Esophagus muscularis mucosa (tissue), 4 donors: ENCODE results near the gene MGLL. TPM values are rescaled to one million over a fixed set of nuclear protein-coding genes. Genes with fewer than 3 reads are reported as not detected.
A peak's percentile ranks its signal among the peaks of the same experiment; 100 is the strongest.

Source experiments
- DNase-seq: peaks from one replicate; pipeline ENCODE4 v3.0.0-alpha.2; 2017; ENCODE audit errors: extremely low spot score
- H3K27ac ChIP-seq, 4 donors: fragments of 200-600 bp; sonication (generic); replicated peaks in 1 of 4; 1 replicate in 3 of 4; 2 replicates in 1 of 4; pipeline ENCODE4 v1.5.1; 2016 to 2019; ENCODE audit warnings: mild to moderate bottlenecking in 1 of 4
- H3K27me3 ChIP-seq, 4 donors: fragments of 200-600 bp; sonication (generic); one replicate each; pipeline versions ENCODE4 v1.5.1 to v1.6.0; 2016 to 2019
- H3K36me3 ChIP-seq, 4 donors: fragments of 200-600 bp; sonication (generic); one replicate each; pipeline ENCODE4 v1.5.1; 2016 to 2019
- H3K4me1 ChIP-seq, 4 donors: fragments of 200-600 bp; sonication (generic); one replicate each; pipeline ENCODE4 v1.5.1; 2016 to 2019
- H3K4me3 ChIP-seq, 4 donors: fragments of 200-600 bp; sonication (generic); 1 replicate in 2 of 4; 2 replicates in 2 of 4; pipeline ENCODE4 v1.5.1; 2016 to 2019; ENCODE audit warnings: mild to moderate bottlenecking in 4 of 4, moderate library complexity in 1 of 4
- H3K9me3 ChIP-seq, 4 donors: fragments of 200-600 bp; sonication (generic); 1 replicate in 3 of 4; 2 replicates in 1 of 4; pipeline ENCODE4 v1.5.1; 2016 to 2019
- EP300 ChIP-seq: sonication (generic); formaldehyde crosslinking; IDR thresholded peaks from one replicate; pipeline ENCODE4 v1.6.1; 2017; ENCODE audit warnings: antibody characterized with exemption
- POLR2A ChIP-seq: fragments of 450-650 bp; IDR thresholded peaks from one replicate; pipeline ENCODE4 v1.6.1; 2017; ENCODE audit warnings: antibody characterized with exemption, moderate library complexity, mild to moderate bottlenecking, low read depth
- POLR2AphosphoS5 ChIP-seq, 2 donors: sonication (generic); formaldehyde crosslinking; IDR thresholded peaks; one replicate each; pipeline ENCODE4 v1.6.1; 2017; ENCODE audit warnings: antibody characterized with exemption in 2 of 2
- WGBS: methylation state at CpG from one replicate; pipeline ENCODE4 v1.1.5; 2018; 5-methylcytosine and 5-hydroxymethylcytosine counted together
- intact Hi-C: fragments of 100-400 bp; cut with DNase I; formaldehyde crosslinking; loops from one replicate; pipeline ENCODE4 v1.15.1; 2023
- total RNA-seq, 4 donors: library from RNA; depleted of rRNA; stranded (reverse); fragments of >200 nt; gene quantifications; one replicate each; pipeline versions ENCODE4 v1.1.0 to v1.2.1, GENCODE V29; 2016
- TF ChIP-seq, protein P1 (sequence below), 3 experiments: fragments of 200-600 bp in 2 of 3; fragments of 450-650 bp in 1 of 3; sonication (generic) in 2 of 3; IDR thresholded peaks; one replicate each; pipeline ENCODE4 v1.5.1; 2017 to 2019; ENCODE audit warnings: antibody characterized with exemption in 3 of 3, mild to moderate bottlenecking in 2 of 3, moderate library complexity in 1 of 3

Gene MGLL
- total RNA-seq, 4 donors from 2014 or later: 56.5 to 155 (median 80.7) TPM

DNA sequence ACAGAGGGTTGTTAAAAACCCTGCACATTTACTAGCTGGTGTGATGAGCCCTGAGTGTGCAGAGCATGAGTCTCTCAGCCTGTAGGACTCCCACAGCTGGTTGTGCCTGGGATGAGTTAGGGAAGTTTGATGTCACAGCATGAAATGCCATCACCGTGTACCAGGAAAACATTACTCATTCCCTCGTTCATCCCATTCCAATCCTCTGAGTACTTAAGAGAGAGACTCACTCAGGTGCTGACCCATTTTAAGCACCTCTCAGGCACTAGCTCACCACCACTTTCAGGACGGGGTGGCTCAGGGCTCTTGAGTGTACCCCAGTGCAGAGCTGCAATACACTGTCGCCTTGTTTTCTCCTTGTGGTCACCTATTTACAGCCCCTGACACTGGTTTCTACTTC, 18.7 kb downstream of the MGLL start:
- Histone ChIP-seq H3K27ac (peak overlapping the region in 2 of 4 donors; percentile 5 to 33), H3K9me3 (no peaks in the 10 kb centered on the region), H3K27me3 (no peaks in the 10 kb centered on the region), H3K4me3 (no peak overlapping the region), H3K36me3 (peaks cover 0 to 54% (median 7%) of the 10 kb centered on the region in 4 donors), H3K4me1 (peaks cover 23 to 50% (median 45%) of the 10 kb centered on the region in 4 donors)
- no peak for DNase-seq
- intact Hi-C loops: no loop called here
- TF ChIP-seq POLR2AphosphoS5 (IDR thresholded peaks at IDR 0.05): peak in 1 of 2 donors; percentile 76
- TF ChIP-seq, protein P1, sequence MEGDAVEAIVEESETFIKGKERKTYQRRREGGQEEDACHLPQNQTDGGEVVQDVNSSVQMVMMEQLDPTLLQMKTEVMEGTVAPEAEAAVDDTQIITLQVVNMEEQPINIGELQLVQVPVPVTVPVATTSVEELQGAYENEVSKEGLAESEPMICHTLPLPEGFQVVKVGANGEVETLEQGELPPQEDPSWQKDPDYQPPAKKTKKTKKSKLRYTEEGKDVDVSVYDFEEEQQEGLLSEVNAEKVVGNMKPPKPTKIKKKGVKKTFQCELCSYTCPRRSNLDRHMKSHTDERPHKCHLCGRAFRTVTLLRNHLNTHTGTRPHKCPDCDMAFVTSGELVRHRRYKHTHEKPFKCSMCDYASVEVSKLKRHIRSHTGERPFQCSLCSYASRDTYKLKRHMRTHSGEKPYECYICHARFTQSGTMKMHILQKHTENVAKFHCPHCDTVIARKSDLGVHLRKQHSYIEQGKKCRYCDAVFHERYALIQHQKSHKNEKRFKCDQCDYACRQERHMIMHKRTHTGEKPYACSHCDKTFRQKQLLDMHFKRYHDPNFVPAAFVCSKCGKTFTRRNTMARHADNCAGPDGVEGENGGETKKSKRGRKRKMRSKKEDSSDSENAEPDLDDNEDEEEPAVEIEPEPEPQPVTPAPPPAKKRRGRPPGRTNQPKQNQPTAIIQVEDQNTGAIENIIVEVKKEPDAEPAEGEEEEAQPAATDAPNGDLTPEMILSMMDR (IDR thresholded peaks at IDR 0.05): no peak
- 50% methylated on average over 4 of the region's 4 CpGs for WGBS

DNA sequence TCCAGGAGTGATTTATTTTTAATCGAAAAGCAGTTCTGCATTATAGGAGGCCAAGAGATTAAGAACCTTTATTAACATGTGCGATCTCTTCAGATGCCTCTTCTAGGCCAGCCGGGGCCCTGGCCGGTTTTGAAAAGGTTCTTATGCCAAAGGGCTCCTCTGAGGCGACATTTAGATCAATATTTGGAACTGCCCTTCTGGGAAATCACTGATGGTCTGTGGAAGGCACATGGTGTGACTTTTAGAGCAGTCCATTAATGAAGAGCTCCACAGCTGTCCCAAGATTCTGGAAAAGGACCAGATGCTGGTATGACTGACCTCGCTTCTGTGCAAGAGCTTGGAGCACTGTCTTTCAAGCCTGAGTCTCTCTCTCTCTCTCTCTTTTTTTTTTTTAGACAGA, 19.7 kb downstream of the MGLL start:
- H3K27me3 ChIP-seq: no peaks in the 10 kb centered on the region
- intact Hi-C loops: no loop called here
- peaks cover 23 to 59% (median 45%) of the 10 kb centered on the region in 4 donors for H3K4me1 ChIP-seq
- peaks cover 0 to 51% (median 2%) of the 10 kb centered on the region in 4 donors for H3K36me3 ChIP-seq
- no peak for DNase-seq
- no peak overlapping the region for H3K4me3 ChIP-seq
- H3K27ac ChIP-seq: peak overlapping the region in 1 of 4 donors; percentile 7
- TF ChIP-seq EP300: no peak
- TF ChIP-seq POLR2AphosphoS5 (IDR thresholded peaks at IDR 0.05): no peak
- no peak for TF ChIP-seq POLR2A
- TF ChIP-seq, protein P1 (IDR thresholded peaks at IDR 0.05): no peak
- no peaks in the 10 kb centered on the region for H3K9me3 ChIP-seq
- 95% methylated on average over 6 of the region's 6 CpGs for WGBS

DNA sequence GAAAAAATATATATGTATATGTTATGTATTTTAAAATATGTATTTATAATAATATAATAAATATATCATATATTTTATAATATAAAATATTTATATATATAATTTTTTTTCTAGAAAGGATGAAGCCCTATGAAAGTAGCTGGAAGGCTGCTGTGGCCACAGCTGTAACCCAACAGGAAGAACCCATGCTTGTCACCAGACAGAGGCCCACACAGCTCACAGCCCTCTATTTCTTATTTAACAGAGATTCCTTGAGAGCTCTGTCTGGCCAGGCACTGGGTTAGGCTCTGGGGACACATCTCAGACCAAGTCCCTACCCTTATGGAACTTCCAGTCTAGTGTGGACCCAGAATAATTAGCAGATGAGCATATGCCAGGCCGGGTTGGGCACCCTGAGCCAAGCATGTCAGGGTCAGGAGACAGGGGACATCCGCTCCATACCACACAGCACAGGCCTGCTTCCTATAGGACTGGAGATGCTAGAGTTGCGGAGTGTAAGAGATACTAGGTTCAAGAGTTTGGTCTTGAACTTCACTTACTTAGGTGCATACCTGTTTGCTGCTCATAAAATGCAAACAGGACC, 20.5 kb downstream of the MGLL start:
- Histone ChIP-seq H3K4me1 (peaks cover 23 to 67% (median 50%) of the 10 kb centered on the region in 4 donors), H3K27ac (no peak overlapping the region), H3K9me3 (no peaks in the 10 kb centered on the region), H3K4me3 (no peak overlapping the region), H3K27me3 (no peaks in the 10 kb centered on the region), H3K36me3 (peaks cover 0 to 57% (median 2%) of the 10 kb centered on the region in 4 donors)
- DNase-seq: no peak
- TF ChIP-seq EP300 (no peak), POLR2A (no peak), POLR2AphosphoS5 (IDR thresholded peaks at IDR 0.05) (no peak)
- TF ChIP-seq, protein P1 (IDR thresholded peaks at IDR 0.05): no peak
- intact Hi-C loops: no loop called here
- WGBS: 100% methylated on average over 2 of the region's 3 CpGs

DNA sequence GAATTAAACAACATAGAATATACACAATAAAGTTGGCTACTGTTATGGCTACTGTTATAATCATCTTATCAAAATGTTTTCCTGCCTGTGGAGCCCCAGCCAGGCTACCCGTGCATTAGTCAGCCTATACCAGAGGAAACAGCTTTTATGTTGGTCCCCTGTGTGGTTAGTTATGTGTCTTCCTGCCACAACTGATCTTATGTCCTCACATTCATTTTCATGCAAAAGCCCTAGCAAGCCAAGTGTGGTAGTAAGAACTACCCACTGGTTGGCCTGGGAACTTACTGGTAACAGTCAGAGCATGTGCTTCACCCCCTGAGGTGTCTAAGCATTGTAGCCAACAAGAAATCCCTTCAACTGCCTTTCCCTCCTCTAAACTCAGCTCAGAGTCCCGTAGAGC, 21.8 kb downstream of the MGLL start:
- Histone ChIP-seq H3K4me3 (no peak overlapping the region), H3K36me3 (peaks cover 0 to 55% (median 0%) of the 10 kb centered on the region in 4 donors), H3K9me3 (no peaks in the 10 kb centered on the region), H3K27me3 (no peaks in the 10 kb centered on the region), H3K4me1 (peaks cover 23 to 78% (median 60%) of the 10 kb centered on the region in 4 donors), H3K27ac (peak overlapping the region in 2 of 4 donors; percentile 15 to 34)
- DNase-seq: no peak
- intact Hi-C loops: no loop called here
- TF ChIP-seq POLR2AphosphoS5 (IDR thresholded peaks at IDR 0.05): no peak
- TF ChIP-seq, protein P1 (IDR thresholded peaks at IDR 0.05): no peak
- no peak for TF ChIP-seq EP300
- TF ChIP-seq POLR2A: no peak
- 84% methylated on average over 2 of the region's 2 CpGs for WGBS
